PFSK-1 (cell line): ENCODE data around the gene CASP5.

ENCODE experiments used
- POLR2AphosphoS5 ChIP-seq: IDR thresholded peaks from 2 replicates; pipeline ENCODE4 v1.6.1; 2012; ENCODE audit warnings: low read depth, mild to moderate bottlenecking, control low read depth, low read length, moderate library complexity
- TAF1 ChIP-seq: IDR thresholded peaks from 2 replicates; pipeline ENCODE4 v1.6.1; 2012; ENCODE audit warnings: low read length, control low read depth, borderline replicate concordance; ENCODE audit not compliant: insufficient read depth

DNA sequence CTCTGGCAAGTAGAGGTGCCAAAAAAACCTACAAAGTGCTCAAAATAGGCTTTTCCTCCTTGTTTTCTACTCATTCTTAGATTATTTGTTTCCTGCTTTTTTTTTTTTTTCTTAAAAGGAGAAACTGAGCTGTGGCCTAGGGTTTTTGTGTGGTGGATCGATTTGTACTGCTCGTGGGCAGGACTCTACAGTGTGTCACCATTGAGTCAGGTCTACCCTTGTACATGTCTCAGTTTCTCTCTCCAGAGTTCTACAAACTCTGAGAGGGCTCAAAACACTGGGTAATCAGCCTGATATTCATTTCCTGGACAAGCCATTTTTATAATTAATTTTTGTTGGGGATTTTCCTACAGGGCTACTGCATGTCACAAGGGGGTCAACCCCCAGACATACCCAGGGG lies 49.4 kb downstream of the CASP5 start:
- TF ChIP-seq POLR2AphosphoS5 (no peak), TAF1 (no peak)
